GM12892 (cell line): Measurements from ENCODE around the gene LMCD1.

Source experiments
- POLR2A ChIP-seq: IDR thresholded peaks from 2 replicates; pipeline ENCODE4 v1.6.1; 2011; ENCODE audit warnings: low read depth, low read length, control low read depth
- POLR2AphosphoS5 ChIP-seq: IDR thresholded peaks from 2 replicates; pipeline ENCODE4 v1.6.1; 2011; ENCODE audit warnings: low read depth, low read length, control low read depth

- no peak for TF ChIP-seq POLR2A
- TF ChIP-seq POLR2AphosphoS5: no peak
Observed at GRCh38 chr3:8603115-8603710, 101.6 kb downstream of the LMCD1 start.
